Measurements from ENCODE around the gene GABRE. TPM values are rescaled to one million over a fixed set of nuclear protein-coding genes. Genes with fewer than 3 reads are reported as not detected.
"Not testable (repeated sequence)": the region's sequence is repeated elsewhere in the genome, so short reads cannot be mapped to it uniquely, and the experiment has no call there.

Gene GABRE
- total RNA-seq, 1 donor from 2014 or later, result 1.0 TPM

- no peak overlapping the region for H3K27ac Mint-ChIP-seq (ENCODE audit: unreplicated experiment)
- H3K27me3 Mint-ChIP-seq (ENCODE audit: low read depth), result no peaks in the 10 kb centered on the region
- H3K36me3 Mint-ChIP-seq (ENCODE audit: low read depth), result no peaks in the 10 kb centered on the region
- DNase-seq (ENCODE audit: low spot score), result no peak
- no peak overlapping the region for H3K4me3 Mint-ChIP-seq (ENCODE audit: unreplicated experiment)
- H3K4me1 Mint-ChIP-seq (ENCODE audit: low read depth), result no peaks in the 10 kb centered on the region
- H3K9me3 Mint-ChIP-seq (ENCODE audit: low read depth), result no peaks in the 10 kb centered on the region
- no peak for TF ChIP-seq CTCF (IDR thresholded peaks at IDR 0.05)
These were observed 54.4 kb downstream of the GABRE start for GRCh38 chrX:151920101-151920500.

GRCh38 chrX:151919610-151920009 is 54.9 kb downstream of the GABRE start:
- H3K27ac Mint-ChIP-seq (ENCODE audit: unreplicated experiment), result no peak overlapping the region
- no peaks in the 10 kb centered on the region for H3K9me3 Mint-ChIP-seq (ENCODE audit: low read depth)
- no peak overlapping the region for H3K4me3 Mint-ChIP-seq (ENCODE audit: unreplicated experiment)
- DNase-seq (ENCODE audit: low spot score), result no peak
- H3K36me3 Mint-ChIP-seq (ENCODE audit: low read depth), result no peaks in the 10 kb centered on the region
- no peaks in the 10 kb centered on the region for H3K27me3 Mint-ChIP-seq (ENCODE audit: low read depth)
- H3K4me1 Mint-ChIP-seq (ENCODE audit: low read depth), result no peaks in the 10 kb centered on the region
- TF ChIP-seq CTCF (IDR thresholded peaks at IDR 0.05), result no peak

DNA sequence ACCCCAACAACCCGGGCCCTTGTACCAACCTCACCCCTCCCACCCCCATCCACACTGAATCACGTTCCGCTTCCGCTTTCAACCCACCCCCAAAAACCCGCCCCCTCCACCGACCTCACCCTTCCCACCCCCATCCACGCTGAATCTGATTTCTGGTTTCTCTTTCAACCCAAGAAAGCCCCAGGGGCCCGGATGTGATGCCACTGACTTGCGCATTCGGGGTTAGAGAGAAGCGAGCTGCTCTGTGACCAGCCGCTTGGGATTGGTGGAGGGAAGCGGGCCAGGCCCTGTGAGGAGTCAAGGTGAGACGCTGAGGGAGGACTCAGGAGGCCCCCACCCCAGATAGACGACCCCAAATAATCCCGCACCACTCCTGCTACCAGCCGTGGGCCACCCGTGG is 55.7 kb downstream of the GABRE start:
- H3K4me1 Mint-ChIP-seq (ENCODE audit: low read depth); H3K36me3 Mint-ChIP-seq (ENCODE audit: low read depth); H3K27me3 Mint-ChIP-seq (ENCODE audit: low read depth); H3K9me3 Mint-ChIP-seq (ENCODE audit: low read depth); H3K27ac Mint-ChIP-seq (ENCODE audit: unreplicated experiment); H3K4me3 Mint-ChIP-seq (ENCODE audit: unreplicated experiment); DNase-seq (ENCODE audit: low spot score): not testable (repeated sequence)

GRCh38 chrX:151912780-151913179 is 61.7 kb downstream of the GABRE start, which contains the start of gene MAGEA4:
MAGEA4 (plus strand) TSS chrX:151912889; CDS start chrX:151923665, 10,776 bp downstream.
- Mint-ChIP-seq H3K36me3 (ENCODE audit: low read depth) (no peaks in the 10 kb centered on the region), H3K27me3 (ENCODE audit: low read depth) (no peaks in the 10 kb centered on the region), H3K4me3 (ENCODE audit: unreplicated experiment) (no peak within 1 kb of the TSS), H3K9me3 (ENCODE audit: low read depth) (peaks cover 4% of the 10 kb centered on the region), H3K4me1 (ENCODE audit: low read depth) (no peaks in the 10 kb centered on the region), H3K27ac (ENCODE audit: unreplicated experiment) (no peak within 1 kb of the TSS)
- no peak for DNase-seq (ENCODE audit: low spot score)
- TF ChIP-seq CTCF (IDR thresholded peaks at IDR 0.05), result no peak

DNA sequence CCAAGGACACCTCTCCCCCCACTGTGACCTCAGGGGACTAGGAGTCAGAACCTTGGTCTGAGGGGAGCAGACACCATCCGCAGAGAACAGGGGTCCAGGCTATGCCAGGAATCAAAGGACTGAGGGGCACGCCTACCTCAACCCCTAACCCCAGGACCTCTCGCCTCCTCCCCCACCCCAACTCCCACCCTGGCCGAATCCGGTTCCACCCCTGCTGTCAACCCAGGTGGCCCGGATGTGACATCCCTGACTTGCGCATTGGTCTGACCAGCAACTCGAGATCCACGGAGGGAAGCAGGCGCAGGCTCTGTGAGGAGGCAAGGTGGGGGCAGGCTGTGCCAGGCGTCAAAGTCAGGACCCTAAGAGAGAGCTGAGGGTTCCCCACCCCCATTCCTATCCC is 62.3 kb downstream of the GABRE start:
- no peaks in the 10 kb centered on the region for H3K27me3 Mint-ChIP-seq (ENCODE audit: low read depth)
- no peaks in the 10 kb centered on the region for H3K4me1 Mint-ChIP-seq (ENCODE audit: low read depth)
- DNase-seq (ENCODE audit: low spot score), result no peak
- peaks cover 7% of the 10 kb centered on the region for H3K9me3 Mint-ChIP-seq (ENCODE audit: low read depth)
- H3K36me3 Mint-ChIP-seq (ENCODE audit: low read depth), result no peaks in the 10 kb centered on the region
- TF ChIP-seq CTCF (IDR thresholded peaks at IDR 0.05), result no peak
- H3K4me3 Mint-ChIP-seq (ENCODE audit: unreplicated experiment), result no peak overlapping the region
- H3K27ac Mint-ChIP-seq (ENCODE audit: unreplicated experiment), result no peak overlapping the region

GRCh38 chrX:151904989-151905388 is 69.5 kb downstream of the GABRE start:
- H3K4me3 Mint-ChIP-seq (ENCODE audit: unreplicated experiment), result no peak overlapping the region
- H3K36me3 Mint-ChIP-seq (ENCODE audit: low read depth), result no peaks in the 10 kb centered on the region
- no peak for TF ChIP-seq CTCF (IDR thresholded peaks at IDR 0.05)
- DNase-seq (ENCODE audit: low spot score), result no peak
- H3K27ac Mint-ChIP-seq (ENCODE audit: unreplicated experiment), result no peak overlapping the region
- peaks cover 36% of the 10 kb centered on the region for H3K9me3 Mint-ChIP-seq (ENCODE audit: low read depth)
- no peaks in the 10 kb centered on the region for H3K27me3 Mint-ChIP-seq (ENCODE audit: low read depth)
- H3K4me1 Mint-ChIP-seq (ENCODE audit: low read depth), result peaks cover 5% of the 10 kb centered on the region
